ENCODE data around the gene STX18.
A peak's percentile ranks its signal among the peaks of the same experiment; 100 is the strongest.

STX18 gene

GRCh38 chr4:4580494-4580893, 38.6 kb upstream of the STX18 start:
- no peak overlapping the region for H3K4me3 ChIP-seq (ENCODE audit: low read depth, low read length)
- TF ChIP-seq, protein P1, sequence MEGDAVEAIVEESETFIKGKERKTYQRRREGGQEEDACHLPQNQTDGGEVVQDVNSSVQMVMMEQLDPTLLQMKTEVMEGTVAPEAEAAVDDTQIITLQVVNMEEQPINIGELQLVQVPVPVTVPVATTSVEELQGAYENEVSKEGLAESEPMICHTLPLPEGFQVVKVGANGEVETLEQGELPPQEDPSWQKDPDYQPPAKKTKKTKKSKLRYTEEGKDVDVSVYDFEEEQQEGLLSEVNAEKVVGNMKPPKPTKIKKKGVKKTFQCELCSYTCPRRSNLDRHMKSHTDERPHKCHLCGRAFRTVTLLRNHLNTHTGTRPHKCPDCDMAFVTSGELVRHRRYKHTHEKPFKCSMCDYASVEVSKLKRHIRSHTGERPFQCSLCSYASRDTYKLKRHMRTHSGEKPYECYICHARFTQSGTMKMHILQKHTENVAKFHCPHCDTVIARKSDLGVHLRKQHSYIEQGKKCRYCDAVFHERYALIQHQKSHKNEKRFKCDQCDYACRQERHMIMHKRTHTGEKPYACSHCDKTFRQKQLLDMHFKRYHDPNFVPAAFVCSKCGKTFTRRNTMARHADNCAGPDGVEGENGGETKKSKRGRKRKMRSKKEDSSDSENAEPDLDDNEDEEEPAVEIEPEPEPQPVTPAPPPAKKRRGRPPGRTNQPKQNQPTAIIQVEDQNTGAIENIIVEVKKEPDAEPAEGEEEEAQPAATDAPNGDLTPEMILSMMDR (IDR thresholded peaks at IDR 0.05; ENCODE audit: low read depth, low read length, missing control alignments) = no peak
- DNase-seq (ENCODE audit: low read depth) = no peak

DNA sequence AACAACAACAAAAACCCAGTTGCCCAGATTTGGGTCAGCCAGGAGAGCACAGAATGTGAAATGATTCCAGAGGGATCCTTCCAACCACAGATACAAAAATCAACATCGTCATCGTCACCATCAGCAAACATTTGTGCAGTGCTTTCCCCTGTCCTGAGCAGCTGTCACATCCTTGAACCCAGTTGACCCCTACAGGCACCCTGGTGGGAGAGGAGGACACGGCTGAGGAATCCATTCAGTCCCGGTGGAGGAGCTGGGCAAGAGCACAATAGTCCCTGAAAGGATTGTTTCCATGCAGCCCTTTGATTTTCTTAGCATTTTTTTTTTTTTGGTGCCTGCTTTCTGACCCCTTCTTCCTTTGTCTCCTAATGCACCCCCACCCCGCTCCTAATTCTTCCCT, 37.1 kb upstream of the STX18 start:
- no peak overlapping the region for H3K4me3 ChIP-seq (ENCODE audit: low read depth, low read length)
- no peak for DNase-seq (ENCODE audit: low read depth)
- TF ChIP-seq, protein P1 (IDR thresholded peaks at IDR 0.05; ENCODE audit: low read depth, low read length, missing control alignments) = no peak

DNA sequence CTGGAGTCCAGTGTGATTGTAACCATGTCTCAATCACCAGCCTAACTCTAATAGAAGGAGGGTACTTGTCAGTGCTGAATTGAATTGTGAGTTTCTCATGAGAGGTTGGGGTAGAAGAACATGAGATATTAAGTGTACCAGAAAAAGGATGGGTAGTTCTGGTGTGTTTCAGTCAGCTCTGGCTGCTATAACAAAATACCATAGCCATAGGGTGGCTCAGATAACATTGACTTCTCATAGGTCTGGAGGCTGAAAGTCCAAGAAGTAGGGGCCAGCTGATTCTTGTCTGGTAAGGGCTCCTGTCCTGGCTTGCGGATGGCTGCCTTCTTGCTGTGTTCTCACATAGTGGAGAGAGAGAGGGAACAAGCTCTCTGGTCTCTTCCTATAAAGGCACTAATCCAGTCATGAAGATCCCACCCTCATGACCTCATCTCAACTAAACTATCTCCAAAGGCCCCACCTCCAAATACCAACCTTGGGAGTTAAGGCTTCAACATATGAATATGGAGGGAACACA, 35.6 kb upstream of the STX18 start:
- DNase-seq (ENCODE audit: low read depth) = no peak
- TF ChIP-seq, protein P1 (IDR thresholded peaks at IDR 0.05; ENCODE audit: low read depth, low read length, missing control alignments) = no peak
- H3K4me3 ChIP-seq (ENCODE audit: low read depth, low read length) = no peak overlapping the region

DNA sequence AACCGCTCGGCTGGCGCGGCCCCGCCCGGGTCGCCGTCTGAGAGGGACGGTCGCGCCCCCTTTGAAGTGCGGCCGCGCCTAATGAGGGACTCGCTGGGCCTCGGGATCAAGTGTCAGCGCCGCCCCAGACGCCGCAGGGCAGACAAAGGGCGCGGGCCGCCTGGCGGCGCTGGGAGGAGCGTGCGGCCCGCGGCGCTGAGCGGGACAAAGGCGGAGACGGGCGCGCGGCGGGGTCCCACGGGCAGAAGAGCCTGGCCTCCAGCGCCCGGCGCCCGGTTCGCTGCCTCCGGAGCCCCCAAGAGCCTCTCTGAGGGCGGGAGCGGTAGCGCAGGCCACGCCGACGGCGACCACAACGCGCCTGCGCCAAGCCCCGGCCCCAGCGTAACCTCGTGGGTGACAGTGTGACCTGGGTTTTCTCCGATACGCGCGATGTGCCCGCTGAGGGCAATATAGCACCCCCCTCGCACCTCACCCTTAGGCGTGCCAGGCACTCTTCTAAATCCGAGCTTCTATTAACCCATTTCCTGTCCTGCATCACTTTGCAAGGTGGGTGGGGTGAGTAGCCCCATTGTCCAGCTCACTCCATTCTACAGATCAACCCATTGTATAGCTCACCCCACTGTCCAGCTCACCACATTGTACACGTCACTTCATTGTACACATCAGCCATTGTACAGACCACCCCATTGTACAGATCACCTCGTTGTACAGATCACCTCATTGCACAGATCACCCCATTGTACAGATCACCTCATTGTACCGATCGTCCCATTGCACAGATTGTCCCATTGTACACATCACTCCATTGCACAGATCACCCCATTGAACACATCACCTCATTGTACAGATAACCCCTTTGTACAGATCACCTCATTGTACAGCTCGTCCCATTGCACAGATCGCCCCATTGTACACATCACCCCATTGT, 33.7 kb upstream of the STX18 start:
- DNase-seq (ENCODE audit: low read depth) = no peak
- H3K4me3 ChIP-seq (ENCODE audit: low read depth, low read length) = peak overlapping the region; percentile 47
- TF ChIP-seq, protein P1 (IDR thresholded peaks at IDR 0.05; ENCODE audit: low read depth, low read length, missing control alignments) = peak; percentile 20

- DNase-seq (ENCODE audit: low read depth) = peak; percentile 15
- H3K4me3 ChIP-seq (ENCODE audit: low read depth, low read length) = peak overlapping the region; percentile 47
Measured at GRCh38 chr4:4574792-4575191, 32.9 kb upstream of the STX18 start.

GRCh38 chr4:4574052-4574451, 32.2 kb upstream of the STX18 start:
- no peak overlapping the region for H3K4me3 ChIP-seq (ENCODE audit: low read depth, low read length)
- TF ChIP-seq, protein P1 (IDR thresholded peaks at IDR 0.05; ENCODE audit: low read depth, low read length, missing control alignments) = no peak
- DNase-seq (ENCODE audit: low read depth) = no peak

More at GRCh38 chr4:4574792-4575191, 32.9 kb upstream of the STX18 start:
- TF ChIP-seq, protein P1 (IDR thresholded peaks at IDR 0.05; ENCODE audit: low read depth, low read length, missing control alignments) = no peak
